NCI-H1930 (cell line): ENCODE data around the gene ST6GALNAC3.

Experiments
- DNase-seq, 2 experiments: peaks; one replicate each; lab custom pipeline; 2025; lab: John Stamatoyannopoulos, UW

Gene ST6GALNAC3

GRCh38 chr1:76142771-76143540 lies 68.4 kb downstream of the ST6GALNAC3 start:
- DNase-seq, result no peak

DNA sequence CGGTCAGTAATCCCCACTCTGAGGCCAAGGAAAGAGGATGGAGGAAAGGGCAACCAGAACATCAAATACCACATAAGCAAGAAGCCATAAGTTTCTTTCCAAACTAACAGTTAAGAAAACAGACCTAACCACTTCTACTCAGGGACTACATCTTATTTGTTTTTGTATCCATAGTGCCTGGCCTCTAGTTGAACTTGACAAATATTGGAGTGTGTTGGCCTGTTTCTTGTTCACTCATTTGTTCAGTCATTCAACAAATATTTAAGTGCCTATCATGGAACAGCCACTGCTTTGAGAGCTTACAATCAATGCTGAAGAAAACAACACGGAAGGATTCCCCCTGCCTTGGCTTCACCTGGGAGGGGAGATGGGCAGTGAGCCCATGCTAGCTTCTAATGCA lies 69.7 kb downstream of the ST6GALNAC3 start:
- DNase-seq, result no peak

GRCh38 chr1:76145332-76145731 lies 70.8 kb downstream of the ST6GALNAC3 start:
- DNase-seq, result no peak

GRCh38 chr1:76146184-76146583 lies 71.6 kb downstream of the ST6GALNAC3 start:
- DNase-seq, result no peak

DNA sequence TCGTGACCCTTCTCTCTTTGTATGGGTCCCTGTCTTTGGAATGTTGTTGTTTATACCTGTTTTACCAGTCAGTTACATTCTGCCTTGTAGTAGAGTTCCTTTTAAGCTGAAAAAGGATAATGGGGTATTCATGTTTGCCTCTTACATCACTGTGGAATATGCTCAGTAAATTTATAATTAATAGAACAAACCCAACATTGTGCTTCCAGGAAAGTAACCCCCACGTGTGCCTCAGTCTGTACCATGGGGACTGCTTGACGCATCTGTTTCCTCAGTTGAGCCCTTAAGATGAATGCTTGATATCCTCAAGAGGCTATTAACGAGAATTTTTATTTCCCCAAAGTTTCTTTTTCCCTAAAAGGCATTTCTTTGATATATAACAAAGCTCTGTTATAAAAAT lies 73.4 kb downstream of the ST6GALNAC3 start:
- DNase-seq, result no peak

DNA sequence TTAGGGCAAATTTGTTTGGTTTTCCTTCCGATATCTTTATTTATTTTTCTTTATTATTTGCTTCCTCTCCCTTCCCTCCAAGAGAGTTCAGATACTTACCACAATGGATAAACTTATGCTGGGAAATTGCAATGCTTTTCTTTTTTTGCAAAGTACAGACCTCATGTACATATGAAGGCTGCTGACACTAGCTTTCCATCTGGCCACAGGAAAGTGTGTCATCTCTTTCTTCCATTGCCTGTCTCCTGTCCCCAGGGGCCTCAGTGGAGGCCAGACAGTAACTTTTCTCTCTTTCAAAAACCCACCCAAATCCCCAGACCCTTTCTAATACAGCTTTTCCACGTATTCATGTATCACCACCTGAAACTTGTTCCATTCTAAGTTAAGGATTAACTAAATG lies 73.9 kb downstream of the ST6GALNAC3 start:
- no peak for DNase-seq

DNA sequence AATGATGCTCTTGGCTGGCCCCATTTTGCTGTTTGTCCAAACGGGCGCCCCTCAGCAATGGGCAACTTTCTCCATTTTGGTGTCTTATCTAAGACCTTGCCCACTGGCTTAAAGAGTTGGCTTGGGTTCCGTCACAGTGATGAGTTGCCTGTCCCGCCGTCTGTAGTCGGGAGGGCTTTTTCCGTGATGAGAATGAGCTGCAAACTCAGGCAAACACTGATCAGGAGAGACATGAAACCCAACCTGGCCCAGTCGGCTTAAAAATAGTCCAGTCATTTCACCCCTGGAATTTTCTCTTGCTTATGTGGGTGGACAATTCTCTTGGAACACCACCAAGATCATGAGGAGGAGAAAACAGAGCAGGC lies 79.3 kb downstream of the ST6GALNAC3 start:
- no peak for DNase-seq

GRCh38 chr1:76154206-76154956 lies 79.8 kb downstream of the ST6GALNAC3 start:
- DNase-seq, result peak; percentile 24 to 54

DNA sequence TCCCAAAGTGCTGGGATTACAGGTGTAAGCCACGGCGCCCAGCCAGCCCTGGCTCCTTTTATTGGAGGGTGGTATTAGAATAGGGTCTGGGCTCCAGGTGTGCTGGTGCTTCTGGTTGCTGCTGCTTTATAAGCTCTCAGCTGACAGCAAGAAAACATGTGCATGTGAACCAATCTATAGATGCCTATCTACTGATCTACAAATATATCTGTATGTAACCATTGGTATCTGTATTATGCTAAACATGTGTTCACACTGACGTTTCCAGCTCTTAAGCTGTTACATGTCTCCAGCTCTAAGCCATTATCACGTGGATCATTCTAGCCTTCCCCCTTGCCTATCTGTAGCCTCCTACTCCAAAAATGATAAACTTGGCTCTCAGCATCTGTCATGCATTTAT lies 82.4 kb downstream of the ST6GALNAC3 start:
- DNase-seq, result no peak

DNA sequence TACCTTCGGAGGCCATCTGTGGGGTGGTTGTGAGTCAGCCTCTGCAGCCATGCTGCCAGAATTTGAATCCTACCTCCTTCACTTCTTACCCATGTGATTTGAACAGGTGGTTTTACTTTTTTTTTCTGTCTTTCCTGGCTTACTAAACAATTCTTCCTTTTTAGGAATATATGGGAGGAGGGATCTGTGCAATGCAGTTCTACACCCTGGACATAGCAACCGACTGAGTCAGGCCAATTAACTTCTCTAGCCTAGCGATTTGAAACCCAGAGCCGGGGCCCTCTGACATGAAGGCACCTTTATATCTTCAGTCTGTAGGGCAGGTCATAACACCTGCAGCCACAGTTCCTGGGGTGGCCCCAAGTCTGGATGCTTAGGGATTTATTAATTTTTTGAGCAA lies 83.6 kb downstream of the ST6GALNAC3 start:
- DNase-seq, result no peak

DNA sequence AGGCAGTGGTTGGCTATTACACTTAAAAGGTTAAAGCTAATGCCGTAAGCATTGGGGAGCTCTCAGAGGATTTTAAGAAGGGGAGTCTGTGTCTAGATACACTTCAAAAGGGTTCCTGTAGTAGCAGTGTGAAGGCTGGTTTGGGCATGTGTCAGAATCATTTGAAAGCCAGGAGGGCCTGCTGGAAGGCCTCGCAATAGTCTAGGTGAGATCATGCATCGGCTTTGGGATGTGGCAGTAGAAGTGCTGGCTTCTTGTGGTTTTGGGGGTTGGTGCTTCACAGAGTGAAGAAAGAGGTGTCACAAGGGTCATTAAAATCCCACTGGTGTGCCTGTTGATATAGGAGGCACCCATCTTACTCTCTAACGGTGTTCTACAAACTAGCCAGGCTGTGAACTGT lies 85.7 kb downstream of the ST6GALNAC3 start:
- no peak for DNase-seq

DNA sequence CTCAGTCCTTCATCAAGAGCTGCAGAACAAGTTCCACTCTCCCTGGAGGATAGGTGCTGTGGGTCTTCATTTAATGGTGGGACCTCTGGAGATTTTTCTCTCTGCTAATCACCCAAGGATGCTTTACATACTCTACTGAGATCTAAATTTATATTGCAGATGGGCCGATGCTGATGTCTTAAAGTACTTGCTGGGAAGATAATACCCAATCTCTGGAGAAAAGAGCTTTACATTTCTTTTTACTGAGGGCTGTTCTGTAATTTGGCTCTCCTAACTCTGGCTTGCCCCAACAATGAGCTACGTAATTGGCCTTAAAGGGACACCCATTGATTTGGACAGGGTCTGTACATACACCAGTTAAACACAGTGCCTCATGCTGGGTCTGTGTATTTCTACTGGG lies 86.9 kb downstream of the ST6GALNAC3 start:
- DNase-seq, result no peak

DNA sequence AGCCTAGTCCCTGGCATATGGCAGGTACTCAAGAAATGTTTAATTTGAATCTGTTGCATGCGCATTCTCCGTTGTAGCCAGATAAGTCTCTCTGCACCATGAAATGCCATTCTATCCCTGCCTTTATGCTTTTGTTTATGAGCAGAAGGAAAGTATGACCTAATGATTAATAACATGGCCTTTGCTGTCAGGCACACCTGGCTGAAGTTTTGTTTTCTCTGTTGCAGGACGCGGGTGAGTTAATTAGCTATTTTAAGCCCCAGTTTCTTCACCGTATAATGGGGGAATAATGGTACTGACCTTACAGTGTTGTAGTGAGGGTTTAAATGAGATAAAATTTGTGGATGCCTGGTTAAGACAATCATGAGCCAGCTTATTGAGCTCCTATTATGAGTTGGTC lies 87.7 kb downstream of the ST6GALNAC3 start:
- DNase-seq, result no peak

DNA sequence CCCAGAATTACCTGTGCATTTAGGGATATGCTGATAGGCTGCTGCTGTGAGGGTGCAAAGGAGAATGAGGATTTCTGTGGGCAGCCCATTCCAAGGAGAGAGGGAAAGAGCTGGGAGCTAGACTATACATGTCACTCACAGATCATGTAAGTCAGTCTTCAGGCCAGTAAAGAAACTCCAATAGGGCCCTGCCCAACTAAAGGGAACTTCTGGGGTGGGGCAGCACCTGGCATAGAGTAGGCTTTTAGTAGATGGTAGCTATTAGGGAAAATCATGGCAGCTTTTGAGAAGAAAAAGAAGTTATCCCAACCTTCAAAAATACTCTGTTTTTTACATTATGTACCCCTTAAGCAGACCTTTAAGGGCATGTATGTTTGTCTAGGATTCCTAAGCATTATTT lies 89.6 kb downstream of the ST6GALNAC3 start:
- DNase-seq, result no peak

- DNase-seq, result no peak
Measured at GRCh38 chr1:76170084-76170483, 95.5 kb downstream of the ST6GALNAC3 start.

- DNase-seq, result no peak
Measured at GRCh38 chr1:76170513-76170912, 96.0 kb downstream of the ST6GALNAC3 start.

- no peak for DNase-seq
Measured at GRCh38 chr1:76176000-76176399, 101.5 kb downstream of the ST6GALNAC3 start.

DNA sequence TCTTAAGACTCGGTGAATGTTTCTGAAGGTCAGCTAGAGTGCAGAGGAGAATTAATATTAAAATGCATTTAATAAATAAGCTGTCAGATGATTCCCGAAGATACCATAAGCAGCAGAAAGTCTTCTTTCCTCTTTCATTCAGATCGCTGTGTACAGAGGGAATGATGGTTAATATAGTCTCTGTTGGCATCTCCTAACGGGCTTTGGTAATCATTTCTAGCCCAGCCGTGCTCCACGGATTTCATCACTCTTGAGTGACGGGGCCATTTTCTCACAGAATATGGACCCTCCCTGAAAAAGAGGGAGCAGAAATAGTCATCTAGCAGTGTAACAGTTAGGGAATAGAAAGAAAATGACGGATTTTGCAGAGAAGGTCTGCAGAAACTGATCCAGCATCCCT lies 103.1 kb downstream of the ST6GALNAC3 start:
- DNase-seq, result no peak

DNA sequence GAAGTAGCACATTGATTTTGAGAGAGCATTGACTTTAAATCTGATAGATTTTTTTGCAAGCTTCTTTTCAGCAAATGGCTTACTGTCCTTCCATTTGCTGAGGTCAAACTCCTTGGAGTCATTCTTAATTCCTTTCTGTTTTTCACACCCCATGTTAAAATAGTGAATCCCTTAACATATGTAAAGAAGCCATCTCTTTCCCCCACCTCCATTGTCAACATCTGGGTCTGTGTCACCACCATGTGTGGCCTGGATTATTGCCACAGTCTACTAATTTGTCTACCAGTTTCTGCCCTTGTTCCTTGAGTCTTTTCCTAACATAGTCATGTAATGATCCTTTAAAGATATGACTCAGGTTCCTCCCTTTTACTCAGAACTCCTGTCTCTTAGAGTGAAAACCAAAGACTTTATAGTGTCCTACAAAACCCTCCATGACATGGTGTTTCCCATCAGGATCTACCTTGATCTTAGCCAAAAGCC lies 104.7 kb downstream of the ST6GALNAC3 start:
- DNase-seq, result no peak

DNA sequence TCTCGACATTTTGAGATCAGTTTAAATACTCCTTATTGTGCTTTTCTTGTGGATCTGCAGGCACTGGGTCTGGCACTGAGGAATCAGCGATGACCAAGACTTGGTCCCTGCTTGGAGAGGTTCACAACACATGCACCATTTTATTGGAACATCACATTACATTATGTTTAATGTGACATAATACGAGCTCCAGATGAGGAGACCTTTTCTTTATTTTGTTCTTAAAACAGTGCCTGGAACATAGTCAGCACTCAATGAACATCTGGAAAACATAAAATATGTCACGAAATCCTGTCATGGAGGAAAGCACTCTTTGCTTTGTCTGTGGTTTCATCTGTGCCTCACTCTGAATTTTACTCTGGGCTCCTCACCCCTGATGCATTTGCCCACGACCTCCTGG lies 110.7 kb downstream of the ST6GALNAC3 start:
- DNase-seq, result no peak

GRCh38 chr1:76186554-76187170 lies 112.1 kb downstream of the ST6GALNAC3 start:
- no peak for DNase-seq

DNA sequence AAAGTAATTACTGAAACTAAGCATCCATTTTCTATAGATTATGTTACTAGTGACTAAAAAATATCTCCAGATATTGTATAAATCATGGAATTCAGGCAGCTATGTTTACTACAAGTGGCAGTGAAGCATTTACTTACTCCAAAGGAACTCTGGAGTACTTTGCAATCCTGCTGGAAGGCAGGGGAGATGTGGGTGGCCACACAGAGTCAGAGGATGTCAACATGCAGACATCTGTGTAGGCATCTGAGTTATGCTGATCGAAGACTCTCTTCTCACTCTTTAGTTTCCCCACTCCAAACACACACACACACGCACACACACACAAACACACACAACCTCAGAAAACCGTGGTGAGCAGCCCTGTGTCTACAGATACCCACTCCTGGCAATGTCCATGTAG lies 112.9 kb downstream of the ST6GALNAC3 start:
- DNase-seq, result no peak

- DNase-seq, result no peak
Measured at GRCh38 chr1:76189310-76189709, 114.8 kb downstream of the ST6GALNAC3 start.
